ENCODE data around the gene ALDH4A1. TPM values are rescaled to one million over a fixed set of nuclear protein-coding genes. Genes with fewer than 3 reads are reported as not detected.

Gene ALDH4A1
- total and polyA plus RNA-seq, 10 of the 15 experiments (the other 5 are each of a cell fraction or from before 2014, with no cell fraction given), result 0.06 to 25.5 (median 13.0) TPM

- no peak for TF ChIP-seq CEBPZ (IDR thresholded peaks at IDR 0.05; ENCODE audit: low read depth, low read length)
- no peak for TF ChIP-seq NKRF (conservative IDR thresholded peaks at IDR 0.05)
- TF ChIP-seq TCF7 (IDR thresholded peaks at IDR 0.05; ENCODE audit: borderline replicate concordance), result no peak
- no peak for TF ChIP-seq PAX8 (IDR thresholded peaks at IDR 0.05)
- no peak for TF ChIP-seq SUPT20H (IDR thresholded peaks at IDR 0.05; ENCODE audit: borderline replicate concordance, control insufficient read depth, low read depth, low read length)
- no peak for TF ChIP-seq IRF4 (IDR thresholded peaks at IDR 0.05; ENCODE audit: low read depth, low read length)
- no peak for TF ChIP-seq KLF5 (IDR thresholded peaks at IDR 0.05; ENCODE audit: partially characterized antibody)
- TF ChIP-seq RB1 (IDR thresholded peaks at IDR 0.05; ENCODE audit: borderline replicate concordance), result no peak
- TF ChIP-seq CUX1 (IDR thresholded peaks at IDR 0.05; ENCODE audit: insufficient replicate concordance, low read depth, low read length), result no peak
- no peak for TF ChIP-seq BCL11A (IDR thresholded peaks at IDR 0.05; ENCODE audit: low read depth, low read length)
- no peak for TF ChIP-seq NFXL1 (IDR thresholded peaks at IDR 0.05; ENCODE audit: borderline replicate concordance)
Observed at GRCh38 chr1:18948913-18949685, 46.7 kb upstream of the ALDH4A1 start (continued).
